ENCODE results near the gene DMRTA1.

The DMRTA1 gene, protein sequence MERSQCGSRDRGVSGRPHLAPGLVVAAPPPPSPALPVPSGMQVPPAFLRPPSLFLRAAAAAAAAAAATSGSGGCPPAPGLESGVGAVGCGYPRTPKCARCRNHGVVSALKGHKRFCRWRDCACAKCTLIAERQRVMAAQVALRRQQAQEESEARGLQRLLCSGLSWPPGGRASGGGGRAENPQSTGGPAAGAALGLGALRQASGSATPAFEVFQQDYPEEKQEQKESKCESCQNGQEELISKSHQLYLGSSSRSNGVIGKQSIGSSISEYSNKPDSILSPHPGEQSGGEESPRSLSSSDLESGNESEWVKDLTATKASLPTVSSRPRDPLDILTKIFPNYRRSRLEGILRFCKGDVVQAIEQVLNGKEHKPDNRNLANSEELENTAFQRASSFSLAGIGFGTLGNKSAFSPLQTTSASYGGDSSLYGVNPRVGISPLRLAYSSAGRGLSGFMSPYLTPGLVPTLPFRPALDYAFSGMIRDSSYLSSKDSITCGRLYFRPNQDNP

GRCh38 chr9:22446589-22446949, at the start of gene DMRTA1:
DMRTA1 (plus strand) TSS chr9:22446824; CDS start chr9:22447066, 242 bp downstream.
- H3K36me3 ChIP-seq (ENCODE audit: control insufficient read depth, insufficient read depth, low read length) = peaks cover 7% of the 10 kb centered on the region; the same call in 1 of the 2 replicates
- H3K27me3 ChIP-seq (ENCODE audit: control insufficient read depth, insufficient read depth, low read length) = peaks cover 4% of the 10 kb centered on the region; the same call in 1 of the 2 replicates
- H3K27ac ChIP-seq (ENCODE audit: low read depth, low read length) = peak within 1 kb of the TSS; percentile 78
- no peaks in the 10 kb centered on the region for H3K9me3 ChIP-seq (ENCODE audit: control insufficient read depth, insufficient read depth, low read length)
- peaks cover 17% of the 10 kb centered on the region for H3K4me1 ChIP-seq (ENCODE audit: control insufficient read depth, insufficient read depth, low read length)
- peak within 1 kb of the TSS; percentile 72 for H3K9ac ChIP-seq (ENCODE audit: low read depth, low read length)
- H3K4me3 ChIP-seq (ENCODE audit: low read depth, low read length) = peak within 1 kb of the TSS; percentile 92

- Histone ChIP-seq H3K9me3 (ENCODE audit: control insufficient read depth, insufficient read depth, low read length) (no peaks in the 10 kb centered on the region), H3K27me3 (ENCODE audit: control insufficient read depth, insufficient read depth, low read length) (no peaks in the 10 kb centered on the region), H3K36me3 (ENCODE audit: control insufficient read depth, insufficient read depth, low read length) (no peaks in the 10 kb centered on the region), H3K9ac (ENCODE audit: low read depth, low read length) (no peak overlapping the region), H3K4me3 (ENCODE audit: low read depth, low read length) (no peak overlapping the region), H3K4me1 (ENCODE audit: control insufficient read depth, insufficient read depth, low read length) (no peaks in the 10 kb centered on the region), H3K27ac (ENCODE audit: low read depth, low read length) (no peak overlapping the region)
Observed at GRCh38 chr9:22401671-22402070, 45.0 kb upstream of the DMRTA1 start.

- no peaks in the 10 kb centered on the region for H3K27me3 ChIP-seq (ENCODE audit: control insufficient read depth, insufficient read depth, low read length)
- H3K27ac ChIP-seq (ENCODE audit: low read depth, low read length) = no peak overlapping the region
- H3K9ac ChIP-seq (ENCODE audit: low read depth, low read length) = no peak overlapping the region
- H3K4me3 ChIP-seq (ENCODE audit: low read depth, low read length) = no peak overlapping the region
- H3K36me3 ChIP-seq (ENCODE audit: control insufficient read depth, insufficient read depth, low read length) = no peaks in the 10 kb centered on the region
- no peaks in the 10 kb centered on the region for H3K9me3 ChIP-seq (ENCODE audit: control insufficient read depth, insufficient read depth, low read length)
- H3K4me1 ChIP-seq (ENCODE audit: control insufficient read depth, insufficient read depth, low read length) = no peaks in the 10 kb centered on the region
Observed at GRCh38 chr9:22405869-22406659, 40.6 kb upstream of the DMRTA1 start.

GRCh38 chr9:22413884-22414283, 32.7 kb upstream of the DMRTA1 start:
- Histone ChIP-seq H3K9ac (ENCODE audit: low read depth, low read length) (no peak overlapping the region), H3K36me3 (ENCODE audit: control insufficient read depth, insufficient read depth, low read length) (no peaks in the 10 kb centered on the region), H3K4me1 (ENCODE audit: control insufficient read depth, insufficient read depth, low read length) (peaks cover 7% of the 10 kb centered on the region), H3K27ac (ENCODE audit: low read depth, low read length) (no peak overlapping the region), H3K4me3 (ENCODE audit: low read depth, low read length) (no peak overlapping the region), H3K27me3 (ENCODE audit: control insufficient read depth, insufficient read depth, low read length) (no peaks in the 10 kb centered on the region), H3K9me3 (ENCODE audit: control insufficient read depth, insufficient read depth, low read length) (no peaks in the 10 kb centered on the region)

DNA sequence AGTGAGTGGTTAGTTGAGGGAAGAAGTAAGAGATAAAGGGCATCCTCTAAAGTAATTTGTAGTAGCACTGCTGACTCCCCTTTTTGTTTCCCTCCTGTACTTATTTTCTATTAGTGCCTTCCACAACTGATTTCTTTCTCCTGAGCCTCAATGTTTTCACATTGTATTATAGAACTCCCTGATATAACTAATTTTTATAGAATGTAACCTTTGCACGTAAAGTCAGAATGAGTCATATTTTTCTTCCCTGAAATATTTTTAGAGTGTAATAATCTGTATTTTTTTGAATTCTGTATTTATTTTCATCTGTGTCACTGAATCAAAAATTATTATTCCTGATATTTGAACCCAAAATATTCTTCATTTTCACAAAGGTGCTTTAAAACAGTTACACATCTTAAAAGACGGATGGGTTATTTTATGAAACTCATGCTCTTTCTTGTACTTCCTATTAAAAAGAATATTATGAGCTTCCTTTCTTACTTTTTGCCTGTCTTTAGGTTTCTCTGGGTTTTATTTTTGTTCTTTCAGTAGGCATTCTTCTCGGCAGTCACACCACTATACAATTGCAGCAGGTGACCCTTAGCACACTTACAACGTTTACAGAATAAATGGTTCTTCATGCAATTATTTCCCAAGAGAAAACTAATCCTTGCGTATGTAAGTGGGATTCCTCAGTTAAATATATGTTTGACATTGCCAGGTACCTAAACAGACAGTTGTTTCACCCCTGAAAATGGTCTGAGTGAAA, 30.5 kb upstream of the DMRTA1 start:
- Histone ChIP-seq H3K27me3 (ENCODE audit: control insufficient read depth, insufficient read depth, low read length) (no peaks in the 10 kb centered on the region), H3K27ac (ENCODE audit: low read depth, low read length) (peak overlapping the region; percentile 5), H3K9ac (ENCODE audit: low read depth, low read length) (no peak overlapping the region), H3K36me3 (ENCODE audit: control insufficient read depth, insufficient read depth, low read length) (no peaks in the 10 kb centered on the region), H3K4me1 (ENCODE audit: control insufficient read depth, insufficient read depth, low read length) (peaks cover 7% of the 10 kb centered on the region), H3K9me3 (ENCODE audit: control insufficient read depth, insufficient read depth, low read length) (no peaks in the 10 kb centered on the region), H3K4me3 (ENCODE audit: low read depth, low read length) (no peak overlapping the region)

- H3K27me3 ChIP-seq (ENCODE audit: control insufficient read depth, insufficient read depth, low read length) = no peaks in the 10 kb centered on the region
- no peaks in the 10 kb centered on the region for H3K9me3 ChIP-seq (ENCODE audit: control insufficient read depth, insufficient read depth, low read length)
- no peak overlapping the region for H3K9ac ChIP-seq (ENCODE audit: low read depth, low read length)
- no peaks in the 10 kb centered on the region for H3K36me3 ChIP-seq (ENCODE audit: control insufficient read depth, insufficient read depth, low read length)
- peaks cover 7% of the 10 kb centered on the region for H3K4me1 ChIP-seq (ENCODE audit: control insufficient read depth, insufficient read depth, low read length)
- no peak overlapping the region for H3K4me3 ChIP-seq (ENCODE audit: low read depth, low read length)
- H3K27ac ChIP-seq (ENCODE audit: low read depth, low read length) = peak overlapping the region; percentile 5
Observed at GRCh38 chr9:22416692-22417060, 29.9 kb upstream of the DMRTA1 start.

GRCh38 chr9:22423566-22423965, 23.1 kb upstream of the DMRTA1 start:
- Histone ChIP-seq H3K4me1 (ENCODE audit: control insufficient read depth, insufficient read depth, low read length) (peaks cover 9% of the 10 kb centered on the region), H3K9me3 (ENCODE audit: control insufficient read depth, insufficient read depth, low read length) (no peaks in the 10 kb centered on the region), H3K27ac (ENCODE audit: low read depth, low read length) (no peak overlapping the region), H3K27me3 (ENCODE audit: control insufficient read depth, insufficient read depth, low read length) (no peaks in the 10 kb centered on the region), H3K9ac (ENCODE audit: low read depth, low read length) (no peak overlapping the region), H3K36me3 (ENCODE audit: control insufficient read depth, insufficient read depth, low read length) (no peaks in the 10 kb centered on the region), H3K4me3 (ENCODE audit: low read depth, low read length) (no peak overlapping the region)

GRCh38 chr9:22424616-22425015, 22.0 kb upstream of the DMRTA1 start:
- Histone ChIP-seq H3K9me3 (ENCODE audit: control insufficient read depth, insufficient read depth, low read length) (no peaks in the 10 kb centered on the region), H3K9ac (ENCODE audit: low read depth, low read length) (no peak overlapping the region), H3K4me3 (ENCODE audit: low read depth, low read length) (no peak overlapping the region), H3K4me1 (ENCODE audit: control insufficient read depth, insufficient read depth, low read length) (peaks cover 14% of the 10 kb centered on the region), H3K27me3 (ENCODE audit: control insufficient read depth, insufficient read depth, low read length) (no peaks in the 10 kb centered on the region), H3K27ac (ENCODE audit: low read depth, low read length) (no peak overlapping the region), H3K36me3 (ENCODE audit: control insufficient read depth, insufficient read depth, low read length) (no peaks in the 10 kb centered on the region)

DNA sequence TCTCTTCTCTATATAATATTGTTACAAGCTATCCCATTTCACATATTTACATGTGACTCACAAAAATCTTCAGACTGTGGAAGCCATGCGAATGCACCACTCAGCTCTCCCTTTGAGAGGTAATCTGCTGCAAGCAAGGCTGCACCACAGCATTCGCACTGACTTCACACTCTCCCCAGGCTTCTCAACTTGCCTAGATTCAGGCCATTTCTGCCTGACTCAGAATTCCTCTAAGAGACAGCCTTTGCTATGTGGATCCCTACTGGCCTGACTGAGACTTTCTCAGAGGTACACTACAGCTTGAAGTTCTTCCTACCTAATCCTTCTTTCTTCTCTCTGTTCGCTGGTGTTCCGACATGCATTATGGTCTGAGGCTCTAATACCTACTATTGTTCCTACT, 21.1 kb upstream of the DMRTA1 start:
- Histone ChIP-seq H3K27ac (ENCODE audit: low read depth, low read length) (no peak overlapping the region), H3K36me3 (ENCODE audit: control insufficient read depth, insufficient read depth, low read length) (no peaks in the 10 kb centered on the region), H3K4me3 (ENCODE audit: low read depth, low read length) (no peak overlapping the region), H3K9me3 (ENCODE audit: control insufficient read depth, insufficient read depth, low read length) (no peaks in the 10 kb centered on the region), H3K27me3 (ENCODE audit: control insufficient read depth, insufficient read depth, low read length) (no peaks in the 10 kb centered on the region), H3K4me1 (ENCODE audit: control insufficient read depth, insufficient read depth, low read length) (peaks cover 24% of the 10 kb centered on the region), H3K9ac (ENCODE audit: low read depth, low read length) (no peak overlapping the region)

GRCh38 chr9:22427226-22427880, 19.3 kb upstream of the DMRTA1 start:
- no peak overlapping the region for H3K27ac ChIP-seq (ENCODE audit: low read depth, low read length)
- H3K4me3 ChIP-seq (ENCODE audit: low read depth, low read length) = no peak overlapping the region
- H3K27me3 ChIP-seq (ENCODE audit: control insufficient read depth, insufficient read depth, low read length) = no peaks in the 10 kb centered on the region
- no peak overlapping the region for H3K9ac ChIP-seq (ENCODE audit: low read depth, low read length)
- H3K9me3 ChIP-seq (ENCODE audit: control insufficient read depth, insufficient read depth, low read length) = no peaks in the 10 kb centered on the region
- no peaks in the 10 kb centered on the region for H3K36me3 ChIP-seq (ENCODE audit: control insufficient read depth, insufficient read depth, low read length)
- H3K4me1 ChIP-seq (ENCODE audit: control insufficient read depth, insufficient read depth, low read length) = peaks cover 35% of the 10 kb centered on the region

Data from HUES48 (cell line).